Mesenchymal stem cell (in vitro differentiated cells and primary cell): ENCODE results near the gene ZFP3.
"Not testable (repeated sequence)": the region's sequence is repeated elsewhere in the genome, so short reads cannot be mapped to it uniquely, and the experiment has no call there.

Source experiments
- DNase-seq: peaks from one replicate; pipeline ENCODE4 v3.0.0-alpha.2; 2013
- H2AFZ ChIP-seq: one replicate; pipeline ENCODE4 v1.6.1; 2013; ENCODE audit warnings: low read depth, mild to moderate bottlenecking, control low read depth, inconsistent platforms, low read length, moderate library complexity
- H2AK5ac ChIP-seq: 2 replicates; pipeline ENCODE4 v1.6.1; 2013; ENCODE audit warnings: low read length, moderate library complexity, mild to moderate bottlenecking, inconsistent platforms; ENCODE audit not compliant: severe bottlenecking
- H2BK120ac ChIP-seq: one replicate; pipeline ENCODE4 v1.6.1; 2013; ENCODE audit warnings: low read depth, mild to moderate bottlenecking, inconsistent platforms, low read length, moderate library complexity
- H2BK12ac ChIP-seq, 2 experiments: one replicate each; pipeline ENCODE4 v1.6.1; 2013; ENCODE audit warnings: inconsistent platforms in 2 of 2, low read length in 2 of 2, mild to moderate bottlenecking in 2 of 2, moderate library complexity in 2 of 2, control low read depth in 1 of 2
- H2BK15ac ChIP-seq: one replicate; pipeline ENCODE4 v1.6.1; 2013; ENCODE audit warnings: mild to moderate bottlenecking, low read depth, inconsistent platforms; ENCODE audit not compliant: poor library complexity, severe bottlenecking
- H2BK5ac ChIP-seq: 2 replicates; pipeline ENCODE4 v1.6.1; 2013; ENCODE audit warnings: low read depth, mild to moderate bottlenecking, low read length, control low read depth, inconsistent platforms; ENCODE audit not compliant: poor library complexity, severe bottlenecking
- H3K14ac ChIP-seq, 2 experiments: one replicate each; pipeline ENCODE4 v1.6.1; 2013; ENCODE audit warnings: inconsistent platforms in 2 of 2, low read length in 2 of 2, control low read depth in 1 of 2, mild to moderate bottlenecking in 1 of 2, moderate library complexity in 1 of 2
- H3K18ac ChIP-seq, 2 experiments: one replicate each; pipeline ENCODE4 v1.6.1; 2013; ENCODE audit warnings: inconsistent platforms in 2 of 2, low read length in 2 of 2, control low read depth in 1 of 2, low read depth in 1 of 2, mild to moderate bottlenecking in 1 of 2
- H3K23ac ChIP-seq, 2 experiments: one replicate each; pipeline ENCODE4 v1.6.1; 2013; ENCODE audit warnings: inconsistent platforms in 2 of 2, low read length in 2 of 2, mild to moderate bottlenecking in 2 of 2, moderate library complexity in 2 of 2, control low read depth in 1 of 2
- H3K27ac ChIP-seq: 2 replicates; pipeline ENCODE4 v1.5.1; 2013; ENCODE audit warnings: mild to moderate bottlenecking, moderate library complexity, low read length, control low read depth, inconsistent platforms; ENCODE audit not compliant: poor library complexity, severe bottlenecking
- H3K27me3 ChIP-seq, 2 experiments: 2 replicates each; pipeline versions ENCODE4 v1.6.1 to v1.7.0; 2013; ENCODE audit warnings: low read length in 2 of 2, mild to moderate bottlenecking in 2 of 2, moderate library complexity in 2 of 2, control low read depth in 1 of 2, inconsistent platforms in 1 of 2; ENCODE audit not compliant: control insufficient read depth in 1 of 2, insufficient read depth in 1 of 2
- H3K36me3 ChIP-seq, 2 experiments: 2 replicates each; pipeline versions ENCODE4 v1.6.1 to v1.7.0; 2013; ENCODE audit warnings: low read length in 2 of 2, control low read depth in 1 of 2, inconsistent platforms in 1 of 2, low read depth in 1 of 2, mild to moderate bottlenecking in 1 of 2; ENCODE audit not compliant: insufficient read depth in 2 of 2, control insufficient read depth in 1 of 2
- H3K4ac ChIP-seq, 2 experiments: one replicate each; pipeline ENCODE4 v1.6.1; 2013; ENCODE audit warnings: inconsistent platforms in 2 of 2, low read length in 2 of 2, mild to moderate bottlenecking in 2 of 2, moderate library complexity in 2 of 2, control low read depth in 1 of 2, low read depth in 1 of 2
- H3K4me1 ChIP-seq: 2 replicates; pipeline ENCODE4 v1.6.1; 2013; ENCODE audit warnings: low read depth, low read length, control low read depth; ENCODE audit not compliant: control insufficient read depth, insufficient read depth
- H3K4me2 ChIP-seq: 2 replicates; pipeline ENCODE4 v1.6.1; 2013; ENCODE audit warnings: low read length, mild to moderate bottlenecking, inconsistent platforms; ENCODE audit not compliant: poor library complexity, severe bottlenecking
- H3K4me3 ChIP-seq, 2 experiments: 2 replicates each; pipeline versions ENCODE4 v1.5.1 to v1.7.0; 2013; ENCODE audit warnings: low read length in 2 of 2, mild to moderate bottlenecking in 2 of 2, control low read depth in 1 of 2, low read depth in 1 of 2; ENCODE audit not compliant: insufficient read depth in 1 of 2
- H3K79me1 ChIP-seq: replicated peaks from 2 replicates; pipeline ENCODE4 v1.6.1; 2013; ENCODE audit warnings: mild to moderate bottlenecking, control low read depth, low read length, inconsistent platforms; ENCODE audit not compliant: poor library complexity, severe bottlenecking
- H3K9ac ChIP-seq: 2 replicates; pipeline ENCODE4 v1.7.0; 2013; ENCODE audit warnings: mild to moderate bottlenecking, low read length, moderate library complexity
- H3K9me3 ChIP-seq: 2 replicates; pipeline ENCODE4 v1.7.0; 2013; ENCODE audit warnings: mild to moderate bottlenecking, low read length; ENCODE audit not compliant: control insufficient read depth
- H4K8ac ChIP-seq: one replicate; pipeline ENCODE4 v1.6.1; 2013; ENCODE audit warnings: inconsistent platforms, mild to moderate bottlenecking, low read length, moderate library complexity
- H4K91ac ChIP-seq: one replicate; pipeline ENCODE4 v1.6.1; 2013; ENCODE audit warnings: mild to moderate bottlenecking, low read length, inconsistent platforms
- WGBS: methylation state at CpG from one replicate; pipeline ENCODE4 v1.1.7; 2013; ENCODE audit warnings: mixed read lengths; 5-methylcytosine and 5-hydroxymethylcytosine counted together

ZFP3 gene

GRCh38 chr17:5130687-5131086 is 52.4 kb downstream of the ZFP3 start:
- H4K8ac ChIP-seq, H3K18ac ChIP-seq, DNase-seq, H3K4me2 ChIP-seq, H3K14ac ChIP-seq, H3K4ac ChIP-seq, H2AK5ac ChIP-seq, H2BK120ac ChIP-seq, H4K91ac ChIP-seq, H3K9me3 ChIP-seq, H3K23ac ChIP-seq, H2BK12ac ChIP-seq, H3K36me3 ChIP-seq, H2AFZ ChIP-seq, H3K9ac ChIP-seq, H3K27ac ChIP-seq, H3K79me1 ChIP-seq, H3K4me1 ChIP-seq, H3K4me3 ChIP-seq, H2BK15ac ChIP-seq, H2BK5ac ChIP-seq: not testable (repeated sequence)
- peaks cover 3 to 24% of the 10 kb centered on the region in 2 experiments for H3K27me3 ChIP-seq
- WGBS: 86% methylated on average over 5 of the region's 5 CpGs

DNA sequence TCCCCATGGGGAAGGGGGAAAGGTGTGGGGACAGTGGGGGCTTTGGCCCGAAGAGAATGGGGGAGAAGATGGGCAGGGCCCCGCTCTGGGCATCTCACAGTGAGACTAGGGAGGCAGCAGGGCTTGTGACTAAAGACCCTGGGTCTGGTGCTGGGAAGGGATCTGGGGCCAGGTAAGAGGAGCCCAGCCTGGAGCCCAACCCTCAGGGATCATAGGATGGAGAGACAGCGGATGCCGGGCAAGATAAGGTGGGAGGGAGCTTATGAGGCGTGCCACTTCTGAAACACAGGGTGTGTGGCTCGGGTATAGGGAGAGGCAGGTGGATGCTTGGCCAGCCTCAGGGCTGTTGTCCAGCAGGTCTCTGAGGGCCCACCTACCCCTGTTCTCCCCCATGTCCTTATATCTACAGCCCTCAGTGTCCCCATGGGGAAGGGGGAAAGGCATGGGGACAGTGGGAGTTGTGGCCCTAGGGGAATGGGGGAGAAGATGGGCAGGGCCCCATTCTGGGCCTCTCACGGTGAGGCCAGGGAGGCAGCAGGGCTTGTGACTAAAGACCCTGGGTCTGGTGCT is 53.0 kb downstream of the ZFP3 start:
- Histone ChIP-seq H2BK5ac (no peak overlapping the region), H3K4me1 (no peaks in the 10 kb centered on the region), H3K36me3 (no peaks in the 10 kb centered on the region), H2AK5ac (no peak overlapping the region), H3K9ac (no peak overlapping the region), H2BK15ac (no peak overlapping the region), H3K14ac (no peak overlapping the region), H3K23ac (no peak overlapping the region), H2BK12ac (no peak overlapping the region), H4K8ac (no peak overlapping the region), H3K4me2 (no peak overlapping the region), H2AFZ (no peak overlapping the region), H3K79me1 (no peaks in the 10 kb centered on the region), H3K4me3 (no peak overlapping the region), H3K18ac (no peak overlapping the region), H3K27ac (no peak overlapping the region), H3K27me3 (peaks cover 3 to 21% of the 10 kb centered on the region in 2 experiments), H3K9me3 (no peaks in the 10 kb centered on the region), H4K91ac (no peak overlapping the region), H3K4ac (no peak overlapping the region), H2BK120ac (no peak overlapping the region)
- 88% methylated on average over 7 of the region's 7 CpGs for WGBS
- no peak for DNase-seq

DNA sequence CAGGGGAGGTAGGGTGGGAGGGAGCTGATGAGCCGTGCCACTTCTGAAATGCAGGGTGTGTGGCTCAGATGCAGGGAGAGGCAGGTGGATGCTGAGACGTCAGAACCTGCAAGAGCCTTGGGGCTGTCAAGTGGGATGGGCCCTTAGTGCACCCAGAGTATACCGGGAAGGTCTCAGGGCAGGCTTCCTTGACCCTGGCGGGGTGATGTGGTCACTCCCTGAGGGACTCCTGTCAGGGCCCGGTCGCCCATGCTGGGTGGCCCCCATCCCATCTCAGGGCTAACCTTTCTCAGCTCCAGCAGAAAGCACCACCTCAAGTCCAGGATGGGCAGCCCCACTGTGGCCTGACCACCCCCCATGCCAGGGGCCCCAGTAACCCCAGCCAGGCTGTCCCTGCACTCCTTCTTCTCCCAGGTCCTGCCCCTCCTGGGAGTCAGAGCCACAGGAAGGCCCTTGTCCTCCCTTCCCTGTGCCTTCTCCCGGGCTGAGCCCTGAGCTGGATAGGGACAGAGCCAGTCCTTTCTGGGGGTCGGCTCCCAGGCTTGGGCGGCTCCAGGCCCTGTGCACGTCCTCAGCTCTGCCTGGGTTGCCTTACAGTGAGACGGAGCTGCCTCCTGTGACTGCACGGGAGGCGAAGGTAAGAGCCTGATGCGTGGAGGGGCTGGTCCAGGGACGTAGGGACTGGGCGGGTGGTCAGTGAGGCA is 53.7 kb downstream of the ZFP3 start:
- not testable (repeated sequence) for H3K9me3 ChIP-seq, H3K14ac ChIP-seq, H4K8ac ChIP-seq, H3K9ac ChIP-seq, H3K36me3 ChIP-seq, H2BK5ac ChIP-seq, H3K18ac ChIP-seq, H3K4me3 ChIP-seq, H2BK120ac ChIP-seq, H2AK5ac ChIP-seq, H3K4me1 ChIP-seq, H3K27ac ChIP-seq, H4K91ac ChIP-seq, DNase-seq, H2BK15ac ChIP-seq, H2BK12ac ChIP-seq, H3K23ac ChIP-seq, H3K79me1 ChIP-seq, H2AFZ ChIP-seq, H3K4me2 ChIP-seq, H3K4ac ChIP-seq
- WGBS: 87% methylated on average over 16 of the region's 16 CpGs
- peaks cover 3 to 19% of the 10 kb centered on the region in 2 experiments for H3K27me3 ChIP-seq

DNA sequence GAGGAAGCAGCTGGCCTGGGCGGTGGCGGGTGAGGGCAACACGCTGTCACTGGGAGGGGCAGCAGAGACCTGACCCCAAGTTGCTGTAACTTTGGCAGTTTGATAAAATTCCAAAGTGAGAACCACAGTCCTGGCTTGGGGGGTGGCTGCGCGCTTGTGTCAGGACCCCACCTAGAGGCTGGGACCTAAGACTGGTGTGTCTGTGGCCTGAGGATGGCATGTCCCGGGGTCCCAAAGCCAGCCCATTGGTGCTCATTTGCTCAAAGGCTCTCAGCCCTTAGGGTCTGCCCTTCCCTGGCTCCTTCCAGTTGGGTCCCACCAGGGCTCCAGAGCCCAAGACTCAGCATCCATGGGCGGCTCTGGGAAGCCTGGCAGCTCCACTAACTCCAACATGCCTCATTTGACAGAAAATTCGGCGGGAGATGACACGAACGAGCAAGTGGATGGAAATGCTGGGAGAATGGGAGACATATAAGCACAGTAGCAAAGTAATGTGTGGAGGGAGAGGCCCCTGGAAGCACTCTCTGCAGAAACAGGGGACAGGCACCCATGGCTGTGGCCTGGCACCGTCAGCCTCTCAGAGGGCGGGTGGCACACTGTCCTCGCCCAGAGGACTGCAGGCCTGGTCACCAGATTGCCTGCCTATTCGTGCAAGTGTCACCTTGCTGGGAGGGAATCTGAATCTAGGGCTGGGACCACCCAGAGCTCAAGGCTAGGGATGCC is 54.4 kb downstream of the ZFP3 start:
- not testable (repeated sequence) for H3K9me3 ChIP-seq, H2AFZ ChIP-seq
- 93% methylated on average over 15 of the region's 15 CpGs for WGBS

More for the DNA sequence above, 54.4 kb downstream of the ZFP3 start:
- H4K8ac ChIP-seq, H3K4me1 ChIP-seq, H3K14ac ChIP-seq, H3K4me2 ChIP-seq, H3K18ac ChIP-seq, H3K27ac ChIP-seq, H3K4me3 ChIP-seq, H3K23ac ChIP-seq, H2BK15ac ChIP-seq, H3K4ac ChIP-seq, H3K79me1 ChIP-seq, H3K9ac ChIP-seq, H2BK5ac ChIP-seq, H2BK120ac ChIP-seq, H3K36me3 ChIP-seq, DNase-seq, H4K91ac ChIP-seq, H2BK12ac ChIP-seq, H2AK5ac ChIP-seq: not testable (repeated sequence)
- peaks cover 3 to 16% of the 10 kb centered on the region in 2 experiments for H3K27me3 ChIP-seq
